ENCODE data around the gene ARID3C.

ARID3C gene

GRCh38 chr9:34651876-34652601, 23.2 kb upstream of the ARID3C start, which contains the start of gene IL11RA (continued):
- TF ChIP-seq, protein P1, sequence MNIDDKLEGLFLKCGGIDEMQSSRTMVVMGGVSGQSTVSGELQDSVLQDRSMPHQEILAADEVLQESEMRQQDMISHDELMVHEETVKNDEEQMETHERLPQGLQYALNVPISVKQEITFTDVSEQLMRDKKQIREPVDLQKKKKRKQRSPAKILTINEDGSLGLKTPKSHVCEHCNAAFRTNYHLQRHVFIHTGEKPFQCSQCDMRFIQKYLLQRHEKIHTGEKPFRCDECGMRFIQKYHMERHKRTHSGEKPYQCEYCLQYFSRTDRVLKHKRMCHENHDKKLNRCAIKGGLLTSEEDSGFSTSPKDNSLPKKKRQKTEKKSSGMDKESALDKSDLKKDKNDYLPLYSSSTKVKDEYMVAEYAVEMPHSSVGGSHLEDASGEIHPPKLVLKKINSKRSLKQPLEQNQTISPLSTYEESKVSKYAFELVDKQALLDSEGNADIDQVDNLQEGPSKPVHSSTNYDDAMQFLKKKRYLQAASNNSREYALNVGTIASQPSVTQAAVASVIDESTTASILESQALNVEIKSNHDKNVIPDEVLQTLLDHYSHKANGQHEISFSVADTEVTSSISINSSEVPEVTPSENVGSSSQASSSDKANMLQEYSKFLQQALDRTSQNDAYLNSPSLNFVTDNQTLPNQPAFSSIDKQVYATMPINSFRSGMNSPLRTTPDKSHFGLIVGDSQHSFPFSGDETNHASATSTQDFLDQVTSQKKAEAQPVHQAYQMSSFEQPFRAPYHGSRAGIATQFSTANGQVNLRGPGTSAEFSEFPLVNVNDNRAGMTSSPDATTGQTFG (tag by site-specific recombination; IDR thresholded peaks at IDR 0.05; ENCODE audit: borderline replicate concordance), result no peak
- TF ChIP-seq ZNF792 (tag by site-specific recombination; IDR thresholded peaks at IDR 0.05) (no peak), ZNF324 (tag by site-specific recombination; IDR thresholded peaks at IDR 0.05) (peak; percentile 25; the same call in 1 of the 2 replicates), GLIS2 (tag by site-specific recombination; IDR thresholded peaks at IDR 0.05) (peak; percentile 71), GLIS1 (tag by site-specific recombination; IDR thresholded peaks at IDR 0.05) (peak; percentile 76), SP7 (tag by site-specific recombination; IDR thresholded peaks at IDR 0.05) (peak; percentile 88), ZNF658 (tag by site-specific recombination; IDR thresholded peaks at IDR 0.05) (no peak), ZNF132 (tag by site-specific recombination; IDR thresholded peaks at IDR 0.05; ENCODE audit: borderline replicate concordance) (no peak), PRDM1 (tag by site-specific recombination; IDR thresholded peaks at IDR 0.05) (no peak), REPIN1 (tag by site-specific recombination; IDR thresholded peaks at IDR 0.05; ENCODE audit: low read depth) (no peak), ZNF2 (tag by site-specific recombination; IDR thresholded peaks at IDR 0.05) (0 out of 2 replicates have a peak, but pooled peaks have one; percentile 36), SCRT2 (tag by site-specific recombination; IDR thresholded peaks at IDR 0.05) (no peak), ZNF366 (tag by site-specific recombination; conservative IDR thresholded peaks at IDR 0.05) (no peak), ZXDB (tag by site-specific recombination; IDR thresholded peaks at IDR 0.05) (0 out of 2 replicates have a peak, but pooled peaks have one; percentile 44), ZNF274 (IDR thresholded peaks at IDR 0.05; ENCODE audit: low read length) (no peak), ZNF274 (tag by site-specific recombination; IDR thresholded peaks at IDR 0.05; ENCODE audit: borderline replicate concordance) (no peak), ZNF600 (tag by site-specific recombination; IDR thresholded peaks at IDR 0.05) (peak; percentile 51; the same call in 1 of the 2 replicates), ZNF76 (tag by site-specific recombination; IDR thresholded peaks at IDR 0.05; ENCODE audit: borderline replicate concordance, low read depth) (no peak), GLI4 (tag by site-specific recombination; IDR thresholded peaks at IDR 0.05) (no peak), ZNF776 (tag by site-specific recombination; IDR thresholded peaks at IDR 0.05; ENCODE audit: borderline replicate concordance) (no peak), KLF1 (tag by site-specific recombination; IDR thresholded peaks at IDR 0.05) (peak; percentile 77)
- TF ChIP-seq, protein P2, sequence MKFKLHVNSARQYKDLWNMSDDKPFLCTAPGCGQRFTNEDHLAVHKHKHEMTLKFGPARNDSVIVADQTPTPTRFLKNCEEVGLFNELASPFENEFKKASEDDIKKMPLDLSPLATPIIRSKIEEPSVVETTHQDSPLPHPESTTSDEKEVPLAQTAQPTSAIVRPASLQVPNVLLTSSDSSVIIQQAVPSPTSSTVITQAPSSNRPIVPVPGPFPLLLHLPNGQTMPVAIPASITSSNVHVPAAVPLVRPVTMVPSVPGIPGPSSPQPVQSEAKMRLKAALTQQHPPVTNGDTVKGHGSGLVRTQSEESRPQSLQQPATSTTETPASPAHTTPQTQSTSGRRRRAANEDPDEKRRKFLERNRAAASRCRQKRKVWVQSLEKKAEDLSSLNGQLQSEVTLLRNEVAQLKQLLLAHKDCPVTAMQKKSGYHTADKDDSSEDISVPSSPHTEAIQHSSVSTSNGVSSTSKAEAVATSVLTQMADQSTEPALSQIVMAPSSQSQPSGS (tag by site-specific recombination; IDR thresholded peaks at IDR 0.05; ENCODE audit: low read depth), result no peak
- TF ChIP-seq, protein P3, sequence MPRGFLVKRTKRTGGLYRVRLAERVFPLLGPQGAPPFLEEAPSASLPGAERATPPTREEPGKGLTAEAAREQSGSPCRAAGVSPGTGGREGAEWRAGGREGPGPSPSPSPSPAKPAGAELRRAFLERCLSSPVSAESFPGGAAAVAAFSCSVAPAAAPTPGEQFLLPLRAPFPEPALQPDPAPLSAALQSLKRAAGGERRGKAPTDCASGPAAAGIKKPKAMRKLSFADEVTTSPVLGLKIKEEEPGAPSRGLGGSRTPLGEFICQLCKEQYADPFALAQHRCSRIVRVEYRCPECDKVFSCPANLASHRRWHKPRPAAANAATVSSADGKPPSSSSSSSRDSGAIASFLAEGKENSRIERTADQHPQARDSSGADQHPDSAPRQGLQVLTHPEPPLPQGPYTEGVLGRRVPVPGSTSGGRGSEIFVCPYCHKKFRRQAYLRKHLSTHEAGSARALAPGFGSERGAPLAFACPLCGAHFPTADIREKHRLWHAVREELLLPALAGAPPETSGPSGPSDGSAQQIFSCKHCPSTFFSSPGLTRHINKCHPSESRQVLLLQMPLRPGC (tag by site-specific recombination; IDR thresholded peaks at IDR 0.05), result 0 out of 2 replicates have a peak, but pooled peaks have one; percentile 61
- TF ChIP-seq, protein P4, sequence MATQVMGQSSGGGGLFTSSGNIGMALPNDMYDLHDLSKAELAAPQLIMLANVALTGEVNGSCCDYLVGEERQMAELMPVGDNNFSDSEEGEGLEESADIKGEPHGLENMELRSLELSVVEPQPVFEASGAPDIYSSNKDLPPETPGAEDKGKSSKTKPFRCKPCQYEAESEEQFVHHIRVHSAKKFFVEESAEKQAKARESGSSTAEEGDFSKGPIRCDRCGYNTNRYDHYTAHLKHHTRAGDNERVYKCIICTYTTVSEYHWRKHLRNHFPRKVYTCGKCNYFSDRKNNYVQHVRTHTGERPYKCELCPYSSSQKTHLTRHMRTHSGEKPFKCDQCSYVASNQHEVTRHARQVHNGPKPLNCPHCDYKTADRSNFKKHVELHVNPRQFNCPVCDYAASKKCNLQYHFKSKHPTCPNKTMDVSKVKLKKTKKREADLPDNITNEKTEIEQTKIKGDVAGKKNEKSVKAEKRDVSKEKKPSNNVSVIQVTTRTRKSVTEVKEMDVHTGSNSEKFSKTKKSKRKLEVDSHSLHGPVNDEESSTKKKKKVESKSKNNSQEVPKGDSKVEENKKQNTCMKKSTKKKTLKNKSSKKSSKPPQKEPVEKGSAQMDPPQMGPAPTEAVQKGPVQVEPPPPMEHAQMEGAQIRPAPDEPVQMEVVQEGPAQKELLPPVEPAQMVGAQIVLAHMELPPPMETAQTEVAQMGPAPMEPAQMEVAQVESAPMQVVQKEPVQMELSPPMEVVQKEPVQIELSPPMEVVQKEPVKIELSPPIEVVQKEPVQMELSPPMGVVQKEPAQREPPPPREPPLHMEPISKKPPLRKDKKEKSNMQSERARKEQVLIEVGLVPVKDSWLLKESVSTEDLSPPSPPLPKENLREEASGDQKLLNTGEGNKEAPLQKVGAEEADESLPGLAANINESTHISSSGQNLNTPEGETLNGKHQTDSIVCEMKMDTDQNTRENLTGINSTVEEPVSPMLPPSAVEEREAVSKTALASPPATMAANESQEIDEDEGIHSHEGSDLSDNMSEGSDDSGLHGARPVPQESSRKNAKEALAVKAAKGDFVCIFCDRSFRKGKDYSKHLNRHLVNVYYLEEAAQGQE (tag by site-specific recombination; IDR thresholded peaks at IDR 0.05), result no peak
- TF ChIP-seq, protein P5, sequence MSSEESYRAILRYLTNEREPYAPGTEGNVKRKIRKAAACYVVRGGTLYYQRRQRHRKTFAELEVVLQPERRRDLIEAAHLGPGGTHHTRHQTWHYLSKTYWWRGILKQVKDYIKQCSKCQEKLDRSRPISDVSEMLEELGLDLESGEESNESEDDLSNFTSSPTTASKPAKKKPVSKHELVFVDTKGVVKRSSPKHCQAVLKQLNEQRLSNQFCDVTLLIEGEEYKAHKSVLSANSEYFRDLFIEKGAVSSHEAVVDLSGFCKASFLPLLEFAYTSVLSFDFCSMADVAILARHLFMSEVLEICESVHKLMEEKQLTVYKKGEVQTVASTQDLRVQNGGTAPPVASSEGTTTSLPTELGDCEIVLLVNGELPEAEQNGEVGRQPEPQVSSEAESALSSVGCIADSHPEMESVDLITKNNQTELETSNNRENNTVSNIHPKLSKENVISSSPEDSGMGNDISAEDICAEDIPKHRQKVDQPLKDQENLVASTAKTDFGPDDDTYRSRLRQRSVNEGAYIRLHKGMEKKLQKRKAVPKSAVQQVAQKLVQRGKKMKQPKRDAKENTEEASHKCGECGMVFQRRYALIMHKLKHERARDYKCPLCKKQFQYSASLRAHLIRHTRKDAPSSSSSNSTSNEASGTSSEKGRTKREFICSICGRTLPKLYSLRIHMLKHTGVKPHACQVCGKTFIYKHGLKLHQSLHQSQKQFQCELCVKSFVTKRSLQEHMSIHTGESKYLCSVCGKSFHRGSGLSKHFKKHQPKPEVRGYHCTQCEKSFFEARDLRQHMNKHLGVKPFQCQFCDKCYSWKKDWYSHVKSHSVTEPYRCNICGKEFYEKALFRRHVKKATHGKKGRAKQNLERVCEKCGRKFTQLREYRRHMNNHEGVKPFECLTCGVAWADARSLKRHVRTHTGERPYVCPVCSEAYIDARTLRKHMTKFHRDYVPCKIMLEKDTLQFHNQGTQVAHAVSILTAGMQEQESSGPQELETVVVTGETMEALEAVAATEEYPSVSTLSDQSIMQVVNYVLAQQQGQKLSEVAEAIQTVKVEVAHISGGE (tag by site-specific recombination; conservative IDR thresholded peaks at IDR 0.05; ENCODE audit: low read depth), result no peak
